ENCODE data around the gene ZNF512B.

ZNF512B gene

DNA sequence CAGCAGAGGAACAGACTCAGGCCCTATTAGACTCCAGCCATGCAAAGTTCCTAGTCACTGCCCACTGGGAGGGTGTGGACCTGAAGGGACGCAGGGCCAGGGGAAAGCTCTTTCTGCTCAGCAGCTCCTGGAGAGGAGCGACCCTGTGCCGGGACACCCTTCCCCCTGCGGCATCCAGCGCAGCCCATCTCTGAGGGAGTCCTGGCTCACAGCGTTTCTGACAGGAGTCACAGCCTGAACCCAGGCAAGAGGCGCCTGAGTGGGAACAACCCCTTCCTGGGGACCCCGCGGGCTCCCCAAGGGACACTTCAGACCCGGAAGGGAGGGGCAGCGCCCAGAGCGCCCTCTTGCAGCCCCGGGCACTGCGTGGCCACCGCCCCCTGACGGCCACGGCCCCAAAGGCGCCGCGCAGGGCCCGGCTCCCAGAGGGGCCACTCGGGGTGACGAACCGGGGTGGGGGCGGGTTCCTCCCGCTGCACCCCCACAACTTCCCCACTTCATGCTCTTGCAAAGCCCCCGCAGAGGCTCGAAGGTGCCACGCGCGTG is 14.4 kb downstream of the ZNF512B start:
- H3K27ac ChIP-seq (ENCODE audit: low read depth, low read length, severe bottlenecking): no peak overlapping the region
- WGBS, 2 experiments (ENCODE audit: insufficient coverage in 2 of 2): 5 to 7% methylated on average over 31 of the region's 31 CpGs

DNA sequence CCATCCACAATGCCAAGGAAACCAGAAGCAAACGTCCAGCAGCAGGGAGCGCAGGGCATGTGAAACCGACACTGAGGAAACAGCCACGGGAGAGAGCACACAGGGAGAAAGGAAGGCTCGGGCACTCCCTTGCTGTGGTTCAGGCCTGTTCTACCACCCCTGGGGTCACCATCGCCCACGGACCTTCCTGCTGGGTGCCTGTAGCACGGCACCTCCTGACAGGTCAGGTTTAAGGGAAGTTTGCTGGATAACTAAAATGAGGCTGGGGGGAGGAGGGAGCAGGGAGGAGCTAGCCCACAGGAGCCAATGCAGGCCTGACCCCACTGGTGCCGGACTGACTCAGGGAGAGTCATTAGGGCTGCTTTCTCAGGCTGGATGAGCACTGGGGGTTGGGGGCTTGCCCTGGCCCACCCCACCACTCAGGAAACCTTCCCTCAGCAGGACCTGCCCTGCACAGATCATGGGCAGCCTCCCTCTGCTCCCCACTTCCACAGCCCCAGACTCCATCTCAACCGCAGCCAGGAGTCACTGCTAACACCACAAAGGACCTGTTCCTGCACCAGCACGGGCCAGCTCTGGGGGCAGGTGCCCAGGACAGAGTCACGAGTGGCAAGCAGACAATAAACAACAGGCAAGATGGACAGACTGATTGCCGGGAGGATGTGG is 15.8 kb downstream of the ZNF512B start:
- H3K27ac ChIP-seq (ENCODE audit: low read depth, low read length, severe bottlenecking): no peak overlapping the region
- peaks cover 51% of the 10 kb centered on the region for H3K4me1 ChIP-seq (ENCODE audit: control insufficient read depth, insufficient read depth, low read length, poor library complexity, severe bottlenecking)
- H3K36me3 ChIP-seq (ENCODE audit: control insufficient read depth, insufficient read depth, low read length): peaks cover 23% of the 10 kb centered on the region
- H3K4me3 ChIP-seq (ENCODE audit: extremely low read depth, insufficient read depth, low read length, poor library complexity, severe bottlenecking): no peak overlapping the region
- WGBS, 2 experiments (ENCODE audit: insufficient coverage in 2 of 2): 89 to 91% methylated on average over 9 to 10 of the region's 13 CpGs
- no peaks in the 10 kb centered on the region for H3K9me3 ChIP-seq (ENCODE audit: control insufficient read depth, low read length)

More for the DNA sequence above, 14.4 kb downstream of the ZNF512B start:
- Histone ChIP-seq H3K9me3 (ENCODE audit: control insufficient read depth, low read length) (no peaks in the 10 kb centered on the region), H3K36me3 (ENCODE audit: control insufficient read depth, insufficient read depth, low read length) (peaks cover 26% of the 10 kb centered on the region), H3K4me1 (ENCODE audit: control insufficient read depth, insufficient read depth, low read length, poor library complexity, severe bottlenecking) (peaks cover 38% of the 10 kb centered on the region), H3K4me3 (ENCODE audit: extremely low read depth, insufficient read depth, low read length, poor library complexity, severe bottlenecking) (peak overlapping the region; percentile 92)

DNA sequence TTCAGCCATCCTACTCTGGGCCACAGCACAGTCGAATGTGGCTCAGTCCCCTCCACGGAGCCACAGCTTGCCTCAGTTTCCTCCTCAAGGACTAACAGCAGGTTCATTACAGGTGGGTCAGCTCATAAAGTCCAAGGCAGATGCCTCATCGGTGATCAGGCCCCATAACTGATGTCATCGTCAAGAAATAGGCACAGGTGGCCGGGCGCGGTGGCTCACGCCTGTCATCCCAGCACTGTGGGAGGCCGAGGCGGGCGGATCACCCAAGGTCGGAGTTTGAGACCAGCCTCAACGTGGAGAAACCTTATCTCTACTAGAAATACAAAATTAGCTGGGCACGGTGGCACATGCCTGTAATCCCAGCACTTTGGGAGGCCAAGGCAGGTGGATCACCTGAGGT is 17.0 kb downstream of the ZNF512B start:
- H3K36me3 ChIP-seq (ENCODE audit: control insufficient read depth, insufficient read depth, low read length): peaks cover 23% of the 10 kb centered on the region
- no peaks in the 10 kb centered on the region for H3K9me3 ChIP-seq (ENCODE audit: control insufficient read depth, low read length)
- H3K27ac ChIP-seq (ENCODE audit: low read depth, low read length, severe bottlenecking): no peak overlapping the region
- 91 to 95% methylated on average over 7 to 11 of the region's 14 CpGs for WGBS, 2 experiments (ENCODE audit: insufficient coverage in 2 of 2)
- H3K4me3 ChIP-seq (ENCODE audit: extremely low read depth, insufficient read depth, low read length, poor library complexity, severe bottlenecking): no peak overlapping the region
- H3K4me1 ChIP-seq (ENCODE audit: control insufficient read depth, insufficient read depth, low read length, poor library complexity, severe bottlenecking): peaks cover 53% of the 10 kb centered on the region

DNA sequence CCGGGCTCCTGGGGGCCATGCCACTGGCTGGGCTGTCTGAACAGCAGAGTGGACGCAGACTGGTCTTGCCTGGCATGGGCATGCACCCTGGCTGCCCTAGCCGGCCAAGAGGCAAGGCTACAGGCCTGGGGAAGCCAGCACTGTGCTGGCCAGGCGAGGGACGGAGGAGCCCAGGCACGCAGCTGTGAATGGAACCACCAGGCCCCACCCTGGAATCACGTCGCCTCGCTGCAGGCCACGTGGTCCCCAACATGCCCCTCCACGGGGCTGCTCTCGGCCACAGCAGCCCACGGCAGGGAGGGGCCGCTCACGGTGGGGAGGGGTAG is 17.6 kb downstream of the ZNF512B start:
- Histone ChIP-seq H3K4me3 (ENCODE audit: extremely low read depth, insufficient read depth, low read length, poor library complexity, severe bottlenecking) (no peak overlapping the region), H3K27ac (ENCODE audit: low read depth, low read length, severe bottlenecking) (no peak overlapping the region), H3K9me3 (ENCODE audit: control insufficient read depth, low read length) (no peaks in the 10 kb centered on the region), H3K36me3 (ENCODE audit: control insufficient read depth, insufficient read depth, low read length) (peaks cover 29% of the 10 kb centered on the region), H3K4me1 (ENCODE audit: control insufficient read depth, insufficient read depth, low read length, poor library complexity, severe bottlenecking) (peaks cover 47% of the 10 kb centered on the region)
- WGBS, 2 experiments (ENCODE audit: insufficient coverage in 2 of 2): 94 to 97% methylated on average over 15 of the region's 15 CpGs

DNA sequence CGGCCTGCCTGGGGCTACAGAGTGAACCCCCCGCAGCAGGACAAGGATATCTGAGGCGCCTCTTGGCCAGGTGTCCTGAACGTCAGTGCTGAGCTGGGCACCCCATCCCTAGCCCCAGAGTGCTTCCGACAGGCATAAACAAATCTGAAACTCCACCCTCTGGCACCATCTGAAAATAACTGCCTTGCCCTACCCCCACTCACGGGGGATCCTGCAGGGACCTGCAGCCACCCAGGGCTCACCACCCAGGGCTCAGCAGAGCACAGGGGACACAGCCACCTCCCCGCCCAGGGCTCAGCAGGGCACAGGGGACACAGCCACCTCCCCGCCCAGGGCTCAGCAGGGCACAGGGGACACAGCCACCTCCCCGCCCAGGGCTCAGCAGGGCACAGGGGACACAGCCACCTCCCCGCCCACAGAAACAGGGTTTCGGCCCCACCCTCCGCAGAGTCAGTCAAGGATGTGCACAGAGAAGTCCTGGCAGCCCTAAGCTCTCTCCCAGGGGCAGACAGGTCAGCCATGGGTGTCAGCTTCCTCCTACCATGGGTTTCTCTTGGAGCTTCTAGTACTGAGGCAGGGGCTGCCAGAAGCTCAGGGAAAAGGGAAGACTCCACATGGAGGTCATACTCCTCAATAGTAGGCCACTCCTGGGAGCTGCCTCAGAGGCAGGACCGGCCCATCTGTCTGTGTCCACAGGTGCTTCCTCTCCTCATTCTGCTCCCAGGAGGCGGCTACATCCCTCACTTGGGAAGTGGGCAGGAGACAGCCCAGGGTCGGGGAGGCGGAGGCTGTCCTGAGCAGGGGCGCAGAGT is 18.1 kb downstream of the ZNF512B start:
- H3K9me3 ChIP-seq (ENCODE audit: control insufficient read depth, low read length): no peaks in the 10 kb centered on the region
- no peak overlapping the region for H3K4me3 ChIP-seq (ENCODE audit: extremely low read depth, insufficient read depth, low read length, poor library complexity, severe bottlenecking)
- H3K36me3 ChIP-seq (ENCODE audit: control insufficient read depth, insufficient read depth, low read length): peaks cover 30% of the 10 kb centered on the region
- peaks cover 47% of the 10 kb centered on the region for H3K4me1 ChIP-seq (ENCODE audit: control insufficient read depth, insufficient read depth, low read length, poor library complexity, severe bottlenecking)
- 92 to 93% methylated on average over 11 to 15 of the region's 17 CpGs for WGBS, 2 experiments (ENCODE audit: insufficient coverage in 2 of 2)
- H3K27ac ChIP-seq (ENCODE audit: low read depth, low read length, severe bottlenecking): no peak overlapping the region

DNA sequence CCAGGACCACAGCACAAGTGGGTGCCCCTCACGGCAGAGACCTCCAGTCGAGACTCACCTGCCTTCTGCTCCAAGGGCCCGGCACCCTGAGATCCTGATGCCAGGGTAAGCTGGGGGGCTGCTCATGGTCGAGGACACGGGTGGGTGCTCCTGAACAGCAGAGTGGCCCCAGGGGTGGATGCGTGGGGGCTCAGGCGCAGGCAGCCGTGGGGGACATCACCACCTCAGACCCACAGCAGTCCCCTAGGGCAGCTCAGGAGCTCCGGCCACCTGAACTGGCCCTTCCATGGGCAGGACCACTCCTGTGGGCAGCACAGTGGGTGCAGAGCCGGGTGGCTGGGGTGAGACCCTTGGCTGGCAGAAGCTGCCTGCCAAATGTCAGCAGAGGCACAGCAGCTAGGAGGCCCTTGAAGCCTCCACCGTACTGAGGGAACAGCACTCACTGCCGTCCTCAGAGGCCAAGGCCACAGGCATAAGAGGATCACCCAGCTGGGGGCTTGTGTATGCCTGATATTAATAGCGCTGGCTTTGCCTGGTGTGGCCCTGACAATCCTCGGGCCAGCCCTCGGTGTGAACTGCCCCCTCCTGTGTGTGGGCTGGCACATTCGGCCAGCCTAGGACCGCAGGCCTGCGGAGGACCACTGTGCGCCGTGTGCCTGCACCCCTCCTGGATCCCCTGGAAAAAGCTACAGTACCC is 18.9 kb downstream of the ZNF512B start:
- 90 to 91% methylated on average over 18 to 19 of the region's 20 CpGs for WGBS, 2 experiments (ENCODE audit: insufficient coverage in 2 of 2)
- Histone ChIP-seq H3K4me3 (ENCODE audit: extremely low read depth, insufficient read depth, low read length, poor library complexity, severe bottlenecking) (no peak overlapping the region), H3K4me1 (ENCODE audit: control insufficient read depth, insufficient read depth, low read length, poor library complexity, severe bottlenecking) (peaks cover 47% of the 10 kb centered on the region), H3K9me3 (ENCODE audit: control insufficient read depth, low read length) (no peaks in the 10 kb centered on the region), H3K27ac (ENCODE audit: low read depth, low read length, severe bottlenecking) (no peak overlapping the region), H3K36me3 (ENCODE audit: control insufficient read depth, insufficient read depth, low read length) (peaks cover 36% of the 10 kb centered on the region)

DNA sequence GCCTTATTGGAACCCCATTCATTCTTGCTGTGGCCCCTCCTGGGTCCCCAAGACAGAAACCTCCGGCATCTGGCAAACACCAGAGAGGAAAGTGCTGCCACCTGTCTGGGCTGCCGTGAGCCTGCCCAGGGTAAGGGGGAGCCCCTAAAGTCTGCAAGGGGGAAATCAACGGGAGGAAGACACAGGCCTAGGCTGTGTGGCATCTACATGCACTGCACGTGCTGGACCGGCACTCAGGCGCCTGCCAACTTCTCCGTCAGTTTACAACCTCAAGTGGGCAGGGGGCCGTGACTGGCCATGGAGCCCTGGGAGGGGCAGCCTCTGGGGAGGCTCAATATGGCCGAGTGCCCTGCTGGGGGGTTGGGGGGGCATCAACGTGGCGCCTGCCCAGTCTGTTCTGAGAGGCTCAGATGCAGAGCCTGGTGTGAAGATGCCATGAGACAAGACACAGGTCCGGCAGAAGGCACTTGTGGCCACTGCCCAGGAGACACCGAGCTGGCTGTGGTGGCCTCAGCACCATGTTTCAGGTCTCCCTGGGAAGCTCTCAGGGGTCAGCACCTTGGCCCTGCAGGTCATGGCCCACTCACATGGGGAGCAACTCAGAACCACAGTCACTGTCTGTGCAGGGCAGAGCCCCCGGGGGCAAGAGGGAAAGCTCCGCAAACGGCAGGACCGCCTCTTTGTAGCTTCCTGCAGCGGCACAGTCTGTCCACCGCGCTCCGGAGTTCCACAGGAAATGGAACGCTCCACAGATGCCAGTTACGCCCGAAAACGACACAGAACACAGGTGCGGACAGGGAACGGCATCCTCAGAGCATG is 21.9 kb downstream of the ZNF512B start:
- peaks cover 56% of the 10 kb centered on the region for H3K36me3 ChIP-seq (ENCODE audit: control insufficient read depth, insufficient read depth, low read length)
- H3K4me3 ChIP-seq (ENCODE audit: extremely low read depth, insufficient read depth, low read length, poor library complexity, severe bottlenecking): no peak overlapping the region
- H3K27ac ChIP-seq (ENCODE audit: low read depth, low read length, severe bottlenecking): peak overlapping the region; percentile 91
- WGBS, 2 experiments (ENCODE audit: insufficient coverage in 2 of 2): 93 to 94% methylated on average over 27 of the region's 27 CpGs
- H3K4me1 ChIP-seq (ENCODE audit: control insufficient read depth, insufficient read depth, low read length, poor library complexity, severe bottlenecking): peaks cover 36% of the 10 kb centered on the region
- H3K9me3 ChIP-seq (ENCODE audit: control insufficient read depth, low read length): no peaks in the 10 kb centered on the region

DNA sequence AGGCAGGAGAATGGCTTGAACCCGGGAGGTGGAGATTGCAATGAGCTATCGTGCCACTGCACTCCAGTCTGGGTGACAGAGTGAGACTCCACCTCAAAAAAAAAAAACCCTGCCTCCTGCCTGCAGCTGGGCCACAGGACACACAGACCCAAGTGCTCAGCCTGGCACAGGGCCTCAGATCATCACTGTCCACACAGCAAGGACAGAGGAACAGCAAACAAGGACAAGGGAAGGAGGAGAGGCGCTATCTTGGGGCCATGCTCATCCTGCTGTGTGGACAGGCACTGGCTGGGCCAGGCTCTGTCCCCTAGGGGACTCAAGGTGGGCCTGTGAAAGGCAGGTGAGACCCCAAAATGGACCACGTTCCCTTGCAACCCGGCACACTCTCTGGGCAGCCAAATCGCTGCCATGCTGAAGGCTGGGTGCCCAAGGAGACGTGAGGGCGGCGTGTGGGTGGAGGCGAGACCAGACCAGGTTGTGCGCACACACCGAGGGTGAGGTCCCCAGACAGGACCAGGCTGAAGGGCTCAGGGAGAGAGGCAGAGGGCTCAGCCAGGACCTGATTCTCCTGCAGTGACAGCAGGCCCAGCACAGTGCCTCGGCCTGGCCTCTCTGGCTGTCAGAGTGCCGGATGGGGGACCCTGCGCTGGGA is 22.6 kb downstream of the ZNF512B start:
- Histone ChIP-seq H3K4me3 (ENCODE audit: extremely low read depth, insufficient read depth, low read length, poor library complexity, severe bottlenecking) (no peak overlapping the region), H3K36me3 (ENCODE audit: control insufficient read depth, insufficient read depth, low read length) (peaks cover 50% of the 10 kb centered on the region), H3K27ac (ENCODE audit: low read depth, low read length, severe bottlenecking) (no peak overlapping the region), H3K9me3 (ENCODE audit: control insufficient read depth, low read length) (no peaks in the 10 kb centered on the region), H3K4me1 (ENCODE audit: control insufficient read depth, insufficient read depth, low read length, poor library complexity, severe bottlenecking) (peaks cover 33% of the 10 kb centered on the region)
- WGBS, 2 experiments (ENCODE audit: insufficient coverage in 2 of 2): 94 to 99% methylated on average over 14 of the region's 15 CpGs

DNA sequence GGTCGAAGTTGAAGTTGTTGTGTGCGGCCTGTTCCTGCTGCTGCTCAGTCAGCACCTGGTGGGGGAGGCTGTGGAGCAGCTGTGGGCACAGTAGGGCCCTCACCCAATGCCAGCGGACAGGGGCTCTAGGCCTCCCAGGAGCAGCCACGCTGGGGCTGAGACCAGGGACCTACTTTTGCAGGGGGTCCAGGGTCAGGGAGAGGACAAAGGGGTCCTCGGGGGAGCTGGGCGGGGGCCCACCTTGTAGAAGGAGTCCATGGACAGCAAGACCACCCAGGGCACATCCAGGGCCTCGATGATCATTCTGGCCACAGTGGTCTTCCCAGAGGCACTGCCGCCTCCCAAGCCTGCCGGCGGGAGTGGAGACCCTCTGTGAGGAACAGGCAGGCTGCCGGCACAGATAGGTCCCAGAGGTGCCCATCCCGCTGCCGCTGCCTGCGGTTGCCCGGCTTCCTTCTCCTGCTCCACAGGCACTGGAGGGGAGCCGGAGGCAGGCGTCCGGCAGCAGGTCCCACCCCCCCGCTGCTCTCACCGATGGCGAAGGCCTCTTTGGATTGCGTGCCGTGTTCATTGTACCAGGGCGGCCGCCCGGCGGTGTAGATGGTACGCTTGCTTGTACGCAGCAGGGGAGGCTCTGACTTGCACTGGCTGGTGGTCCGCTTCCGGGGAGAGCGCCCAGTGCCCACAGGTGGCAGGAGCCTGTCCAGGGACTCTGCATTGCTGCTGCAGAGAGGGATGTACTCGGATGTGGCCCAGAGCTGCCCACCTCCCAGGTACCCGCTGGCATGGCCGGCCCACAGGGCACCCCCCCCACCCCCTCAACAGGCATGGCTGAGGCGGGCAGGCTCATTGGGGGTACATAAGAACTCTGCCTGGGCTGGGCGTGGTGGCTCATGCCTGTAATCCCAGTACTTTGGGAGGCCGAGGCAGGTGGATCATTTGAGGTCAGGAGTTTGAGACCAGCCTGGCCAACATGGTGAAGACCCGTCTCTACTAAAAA is 23.5 kb downstream of the ZNF512B start:
- peaks cover 53% of the 10 kb centered on the region for H3K36me3 ChIP-seq (ENCODE audit: control insufficient read depth, insufficient read depth, low read length)

More for the DNA sequence above, 23.5 kb downstream of the ZNF512B start:
- WGBS, 2 experiments (ENCODE audit: insufficient coverage in 2 of 2): 96 to 98% methylated on average over 28 to 32 of the region's 39 CpGs
- Histone ChIP-seq H3K4me3 (ENCODE audit: extremely low read depth, insufficient read depth, low read length, poor library complexity, severe bottlenecking) (no peak overlapping the region), H3K9me3 (ENCODE audit: control insufficient read depth, low read length) (no peaks in the 10 kb centered on the region), H3K4me1 (ENCODE audit: control insufficient read depth, insufficient read depth, low read length, poor library complexity, severe bottlenecking) (peaks cover 24% of the 10 kb centered on the region), H3K27ac (ENCODE audit: low read depth, low read length, severe bottlenecking) (no peak overlapping the region)

Measured in mesodermal cell (in vitro differentiated cells).